HepG2 (cell line): ENCODE results near the gene APOC3. TPM values are rescaled to one million over a fixed set of nuclear protein-coding genes. Genes with fewer than 3 reads are reported as not detected.
A peak's percentile ranks its signal among the peaks of the same experiment; 100 is the strongest.

Source experiments
- ARID2 ChIP-seq: sonication (generic); formaldehyde crosslinking; IDR thresholded peaks from 2 replicates; pipeline ENCODE4 v1.8.1; 2022; ENCODE audit warnings: mild to moderate bottlenecking, missing genetic modification reagents, borderline replicate concordance
- CBFB ChIP-seq: sonication (generic); formaldehyde crosslinking; IDR thresholded peaks from 2 replicates; pipeline ENCODE4 v1.4.0; 2020; ENCODE audit warnings: missing genetic modification reagents
- CHCHD3 ChIP-seq: sonication (generic); formaldehyde crosslinking; IDR thresholded peaks from 2 replicates; pipeline ENCODE4 v1.8.0; 2022; ENCODE audit warnings: mild to moderate bottlenecking, missing genetic modification reagents, moderate library complexity
- FOXO1 ChIP-seq: sonication (generic); formaldehyde crosslinking; IDR thresholded peaks from 2 replicates; pipeline ENCODE4 v1.4.0; 2020; ENCODE audit warnings: missing genetic modification reagents
- HDAC6 ChIP-seq: fragments of 200-600 bp; sonication (generic); IDR thresholded peaks from 2 replicates; pipeline ENCODE4 v1.7.0; 2017; ENCODE audit warnings: mild to moderate bottlenecking, antibody characterized with exemption, low read length, low read depth
- HIC2 ChIP-seq: sonication (generic); formaldehyde crosslinking; IDR thresholded peaks from 2 replicates; pipeline ENCODE4 v1.9.0; 2022; ENCODE audit warnings: low read depth, missing genetic modification reagents
- IRX3 ChIP-seq: sonication (generic); formaldehyde crosslinking; IDR thresholded peaks from 2 replicates; pipeline ENCODE4 v1.8.1; 2023; ENCODE audit warnings: mild to moderate bottlenecking, low read depth, missing genetic modification reagents, borderline replicate concordance
- NR2F2 ChIP-seq: IDR thresholded peaks from 2 replicates; pipeline ENCODE4 v1.6.1; 2012; ENCODE audit warnings: low read depth, inconsistent platforms, borderline replicate concordance
- PRPF4 ChIP-seq: fragments of 200-400 bp; formaldehyde crosslinking; IDR thresholded peaks from 2 replicates; pipeline ENCODE4 v1.6.1; 2016; ENCODE audit warnings: low read length, low read depth; ENCODE audit not compliant: poor library complexity, severe bottlenecking
- RBFOX2 ChIP-seq: fragments of 200-400 bp; formaldehyde crosslinking; IDR thresholded peaks from 2 replicates; pipeline ENCODE4 v1.6.1; 2017; ENCODE audit warnings: low read depth, mild to moderate bottlenecking, low read length
- RBM39 ChIP-seq: fragments of 200-400 bp; formaldehyde crosslinking; IDR thresholded peaks from one replicate; pipeline ENCODE4 v1.6.1; 2018; ENCODE audit warnings: antibody characterized with exemption, mild to moderate bottlenecking, low read depth, low read length; ENCODE audit not compliant: poor library complexity, severe bottlenecking
- RFXANK ChIP-seq: IDR thresholded peaks from 2 replicates; pipeline ENCODE4 v1.6.1; 2016
- SIN3B ChIP-seq: fragments of 150-350 bp; IDR thresholded peaks from 2 replicates; pipeline ENCODE4 v1.6.1; 2014; ENCODE audit warnings: low read length
- SRY ChIP-seq: sonication (generic); formaldehyde crosslinking; IDR thresholded peaks from 2 replicates; pipeline ENCODE4 v1.8.0; 2022; ENCODE audit warnings: mild to moderate bottlenecking, missing genetic modification reagents
- TFAP4 ChIP-seq: sonication (generic); IDR thresholded peaks from 2 replicates; pipeline ENCODE4 v1.6.1; 2016; ENCODE audit warnings: low read depth, borderline replicate concordance
- TRIM24 ChIP-seq: sonication (generic); formaldehyde crosslinking; IDR thresholded peaks from 2 replicates; pipeline ENCODE4 v1.8.0; 2022; ENCODE audit warnings: mild to moderate bottlenecking, missing genetic modification reagents
- ZNF317 ChIP-seq: sonication (generic); formaldehyde crosslinking; IDR thresholded peaks from 2 replicates; pipeline ENCODE4 v1.5.0; 2020; ENCODE audit warnings: mild to moderate bottlenecking, missing genetic modification reagents
- ZNF614 ChIP-seq: IDR thresholded peaks from 2 replicates; pipeline ENCODE4 v1.6.1; 2018; ENCODE audit warnings: missing biosample characterization, missing genetic modification reagents, inconsistent platforms, borderline replicate concordance
- ZNF703 ChIP-seq: sonication (generic); formaldehyde crosslinking; IDR thresholded peaks from 2 replicates; pipeline ENCODE4 v1.5.1; 2020; ENCODE audit warnings: missing genetic modification reagents, mild to moderate bottlenecking, moderate library complexity, borderline replicate concordance
- ZSCAN22 ChIP-seq: sonication (generic); formaldehyde crosslinking; IDR thresholded peaks from 2 replicates; pipeline ENCODE4 v1.4.0; 2020; ENCODE audit warnings: mild to moderate bottlenecking, missing genetic modification reagents
- polyA plus RNA-seq, 8 experiments: library from polyadenylated mRNA; depleted of rRNA in 3 of 8; stranded (reverse) in 7 of 8; unstranded in 1 of 8; fragments of >200 nt; fragmentation: Illumina TruSeq in 4 of 8; extraction: Trizol in 4 of 8; gene quantifications; 2 replicates each; pipeline versions ENCODE4 v1.2.1 to v1.2.3, GENCODE V29; 2011 to 2016; ENCODE audit warnings: low read depth in 4 of 8, missing spikeins in 1 of 8, mixed read lengths in 1 of 8; ENCODE audit not compliant: insufficient read depth in 1 of 8
- total RNA-seq, 5 experiments: library from RNA; depleted of rRNA; stranded (reverse); fragments of >200 nt; fragmentation: Illumina TruSeq; extraction: Trizol; gene quantifications; 2 replicates each; pipeline ENCODE4 v1.2.3, GENCODE V29; 2016; ENCODE audit warnings: low read depth in 1 of 5
- TF ChIP-seq, protein P1 (sequence below): sonication (generic); formaldehyde crosslinking; IDR thresholded peaks from 2 replicates; pipeline ENCODE4 v1.4.0; 2020; ENCODE audit warnings: missing genetic modification reagents, mild to moderate bottlenecking, borderline replicate concordance
- TF ChIP-seq, protein P2 (sequence below): sonication (generic); formaldehyde crosslinking; IDR thresholded peaks from 2 replicates; pipeline ENCODE4 v1.4.0; 2020; ENCODE audit warnings: low read depth, mild to moderate bottlenecking, missing genetic modification reagents

Gene APOC3
- total and polyA plus RNA-seq, 2 of the 13 experiments (the other 11 are each of a cell fraction or from before 2014, with no cell fraction given): 314 to 687 TPM

GRCh38 chr11:116808262-116809175, 21.2 kb upstream of the APOC3 start (continued):
- TF ChIP-seq FOXO1 (CRISPR knock-in tag): peak; percentile 93
- peak; percentile 35 for TF ChIP-seq ZNF614
- no peak for TF ChIP-seq HDAC6
- TF ChIP-seq TFAP4: peak; percentile 79; the same call in 1 of the 2 replicates
- TF ChIP-seq, protein P1, sequence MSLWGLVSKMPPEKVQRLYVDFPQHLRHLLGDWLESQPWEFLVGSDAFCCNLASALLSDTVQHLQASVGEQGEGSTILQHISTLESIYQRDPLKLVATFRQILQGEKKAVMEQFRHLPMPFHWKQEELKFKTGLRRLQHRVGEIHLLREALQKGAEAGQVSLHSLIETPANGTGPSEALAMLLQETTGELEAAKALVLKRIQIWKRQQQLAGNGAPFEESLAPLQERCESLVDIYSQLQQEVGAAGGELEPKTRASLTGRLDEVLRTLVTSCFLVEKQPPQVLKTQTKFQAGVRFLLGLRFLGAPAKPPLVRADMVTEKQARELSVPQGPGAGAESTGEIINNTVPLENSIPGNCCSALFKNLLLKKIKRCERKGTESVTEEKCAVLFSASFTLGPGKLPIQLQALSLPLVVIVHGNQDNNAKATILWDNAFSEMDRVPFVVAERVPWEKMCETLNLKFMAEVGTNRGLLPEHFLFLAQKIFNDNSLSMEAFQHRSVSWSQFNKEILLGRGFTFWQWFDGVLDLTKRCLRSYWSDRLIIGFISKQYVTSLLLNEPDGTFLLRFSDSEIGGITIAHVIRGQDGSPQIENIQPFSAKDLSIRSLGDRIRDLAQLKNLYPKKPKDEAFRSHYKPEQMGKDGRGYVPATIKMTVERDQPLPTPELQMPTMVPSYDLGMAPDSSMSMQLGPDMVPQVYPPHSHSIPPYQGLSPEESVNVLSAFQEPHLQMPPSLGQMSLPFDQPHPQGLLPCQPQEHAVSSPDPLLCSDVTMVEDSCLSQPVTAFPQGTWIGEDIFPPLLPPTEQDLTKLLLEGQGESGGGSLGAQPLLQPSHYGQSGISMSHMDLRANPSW (CRISPR knock-in tag): peak; percentile 91; the same call in 1 of the 2 replicates
- no peak for TF ChIP-seq IRX3
- TF ChIP-seq CBFB (CRISPR knock-in tag): peak; percentile 68
- TF ChIP-seq RBFOX2: peak; percentile 49
- TF ChIP-seq, protein P2, sequence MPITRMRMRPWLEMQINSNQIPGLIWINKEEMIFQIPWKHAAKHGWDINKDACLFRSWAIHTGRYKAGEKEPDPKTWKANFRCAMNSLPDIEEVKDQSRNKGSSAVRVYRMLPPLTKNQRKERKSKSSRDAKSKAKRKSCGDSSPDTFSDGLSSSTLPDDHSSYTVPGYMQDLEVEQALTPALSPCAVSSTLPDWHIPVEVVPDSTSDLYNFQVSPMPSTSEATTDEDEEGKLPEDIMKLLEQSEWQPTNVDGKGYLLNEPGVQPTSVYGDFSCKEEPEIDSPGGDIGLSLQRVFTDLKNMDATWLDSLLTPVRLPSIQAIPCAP (CRISPR knock-in tag): no peak
- peak; percentile 100 for TF ChIP-seq NR2F2
- peak; percentile 76 for TF ChIP-seq ZNF317 (CRISPR knock-in tag)
- no peak; the same call in 1 of the 2 replicates for TF ChIP-seq ZSCAN22 (CRISPR knock-in tag)
- TF ChIP-seq ZNF703 (CRISPR knock-in tag): peak; percentile 88; the same call in 1 of the 2 replicates
- peak; percentile 80; the same call in 1 of the 2 replicates for TF ChIP-seq ARID2 (CRISPR knock-in tag)
- no peak for TF ChIP-seq PRPF4
- peak; percentile 79 for TF ChIP-seq HIC2
- no peak for TF ChIP-seq RBM39
- no peak; the same call in 1 of the 2 replicates for TF ChIP-seq SIN3B
- 0 out of 2 replicates have a peak, but pooled peaks have one; percentile 35 for TF ChIP-seq SRY
- TF ChIP-seq RFXANK: no peak
- no peak for TF ChIP-seq TRIM24 (CRISPR knock-in tag)
- TF ChIP-seq CHCHD3 (CRISPR knock-in tag): no peak
